HUES64 (cell line): ENCODE measurements around the gene BEND6.

ENCODE experiments used
- H3K27ac ChIP-seq: 2 replicates; pipeline ENCODE4 v1.7.0; 2013; ENCODE audit warnings: low read depth, low read length, inconsistent platforms
- H3K27me3 ChIP-seq: 2 replicates; pipeline ENCODE4 v1.6.1; 2013; ENCODE audit warnings: mild to moderate bottlenecking, low read length; ENCODE audit not compliant: insufficient read depth
- H3K36me3 ChIP-seq: 2 replicates; pipeline ENCODE4 v1.6.1; 2013; ENCODE audit warnings: mild to moderate bottlenecking, low read length; ENCODE audit not compliant: insufficient read depth
- H3K4me1 ChIP-seq: 2 replicates; pipeline ENCODE4 v1.6.1; 2013; ENCODE audit warnings: mild to moderate bottlenecking, low read length, moderate library complexity; ENCODE audit not compliant: insufficient read depth
- H3K4me3 ChIP-seq: 2 replicates; pipeline ENCODE4 v1.5.1; 2013; ENCODE audit warnings: mild to moderate bottlenecking, low read length, moderate library complexity
- H3K9ac ChIP-seq: 2 replicates; pipeline ENCODE4 v1.6.1; 2013; ENCODE audit warnings: mild to moderate bottlenecking, low read depth, low read length
- H3K9me3 ChIP-seq: 2 replicates; pipeline ENCODE4 v1.6.1; 2013; ENCODE audit warnings: low read depth, low read length; ENCODE audit not compliant: insufficient read depth
- WGBS: fragments of 150-250, 120-280 bp; methylation state at CpG from one replicate; pipeline ENCODE4 v1.1.7; 2013; ENCODE audit warnings: missing lambda C conversion rate; 5-methylcytosine and 5-hydroxymethylcytosine counted together

BEND6 gene

DNA sequence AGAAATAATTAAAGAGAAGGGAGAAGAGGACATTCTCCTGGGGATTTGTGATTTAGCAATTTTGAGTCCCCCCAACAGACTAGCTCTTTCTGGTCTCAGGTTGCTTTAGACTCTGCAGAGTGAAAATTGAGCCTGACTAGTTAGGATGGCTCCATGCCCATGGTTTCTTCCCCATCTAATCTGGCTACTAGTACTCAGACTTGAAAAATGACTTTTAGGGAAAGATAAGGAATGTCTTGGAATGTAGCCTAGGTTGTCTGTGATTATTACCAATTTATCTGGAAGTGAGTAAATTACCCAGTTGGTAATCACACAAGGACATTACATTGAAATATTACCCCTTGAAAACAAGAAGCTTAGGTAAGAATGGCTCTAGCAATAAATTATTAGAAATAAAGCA, 4.2 kb downstream of the BEND6 start:
- Histone ChIP-seq H3K36me3 (no peaks in the 10 kb centered on the region), H3K9me3 (no peaks in the 10 kb centered on the region), H3K27ac (no peak overlapping the region), H3K4me1 (peaks cover 16% of the 10 kb centered on the region), H3K9ac (no peak overlapping the region), H3K4me3 (no peak overlapping the region), H3K27me3 (peaks cover 13% of the 10 kb centered on the region)

DNA sequence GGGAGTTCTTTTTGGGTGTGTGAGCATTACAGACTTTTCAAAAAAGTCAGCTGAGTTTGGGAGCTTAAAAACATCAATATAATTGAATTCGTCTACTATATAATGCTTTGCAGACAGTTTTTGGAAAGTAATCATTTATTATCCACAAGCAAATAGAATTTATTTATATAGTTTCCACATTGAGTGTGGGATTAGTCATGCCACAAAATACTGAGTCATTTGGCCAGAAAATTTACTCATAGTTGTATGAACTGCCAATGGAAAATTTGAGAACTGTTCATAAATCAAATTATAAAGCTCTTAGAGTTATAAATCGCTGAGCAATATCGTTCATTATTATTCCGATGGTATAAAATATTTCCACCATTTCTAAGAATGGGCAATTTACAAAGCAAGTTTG, 5.0 kb downstream of the BEND6 start:
- H3K27ac ChIP-seq = no peak overlapping the region
- 100% methylated on average over 3 of the region's 4 CpGs for WGBS
- peaks cover 16% of the 10 kb centered on the region for H3K4me1 ChIP-seq
- H3K36me3 ChIP-seq = no peaks in the 10 kb centered on the region
- peaks cover 9% of the 10 kb centered on the region; the same call in 1 of the 2 replicates for H3K27me3 ChIP-seq
- no peak overlapping the region for H3K9ac ChIP-seq
- no peaks in the 10 kb centered on the region for H3K9me3 ChIP-seq
- no peak overlapping the region for H3K4me3 ChIP-seq

DNA sequence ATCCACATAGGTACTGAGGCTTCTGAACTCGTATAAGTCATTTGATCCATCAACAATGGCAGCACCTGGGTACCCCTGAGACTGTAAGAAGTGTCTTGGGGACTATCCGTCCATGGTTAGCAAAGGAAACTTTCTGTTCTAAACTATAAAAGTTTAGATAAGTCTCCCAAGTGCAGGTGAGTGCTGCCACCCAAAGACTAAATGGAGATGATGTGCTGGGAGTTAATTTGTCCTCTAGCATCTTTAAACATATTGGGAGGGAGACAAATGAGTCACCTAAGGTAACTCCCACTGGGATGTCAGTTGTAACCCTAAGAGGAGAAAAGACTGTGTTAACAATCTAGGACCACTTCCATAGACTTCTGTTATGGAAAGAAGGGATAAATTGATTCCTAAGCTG, 6.2 kb downstream of the BEND6 start:
- Histone ChIP-seq H3K9me3 (no peaks in the 10 kb centered on the region), H3K36me3 (no peaks in the 10 kb centered on the region), H3K27ac (no peak overlapping the region), H3K4me1 (peaks cover 14% of the 10 kb centered on the region), H3K27me3 (peaks cover 7% of the 10 kb centered on the region; the same call in 1 of the 2 replicates), H3K9ac (no peak overlapping the region), H3K4me3 (no peak overlapping the region)
- WGBS = 91% methylated on average over 2 of the region's 2 CpGs

DNA sequence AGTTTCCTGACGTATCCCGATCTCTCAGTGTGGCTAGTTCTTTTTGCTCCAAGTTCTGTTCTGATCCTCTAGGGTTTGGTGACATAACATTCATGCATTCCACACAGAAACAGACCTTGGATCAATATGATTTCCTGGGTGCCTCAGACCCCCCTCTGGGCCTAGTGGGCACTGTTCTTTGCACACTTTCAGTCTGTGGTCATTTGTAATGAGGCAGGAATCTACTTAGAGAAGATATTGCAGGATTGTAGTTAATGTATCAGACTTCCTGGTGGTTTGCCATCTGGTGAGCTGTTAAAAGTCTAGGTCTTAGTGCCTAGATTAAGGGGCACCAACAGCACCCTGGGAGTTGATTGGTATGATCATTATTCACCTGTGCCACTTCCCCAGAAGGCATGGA, 7.5 kb downstream of the BEND6 start:
- no peaks in the 10 kb centered on the region for H3K36me3 ChIP-seq
- no peaks in the 10 kb centered on the region for H3K27me3 ChIP-seq
- peaks cover 10% of the 10 kb centered on the region; the same call in 1 of the 2 replicates for H3K4me1 ChIP-seq
- 84% methylated on average over 2 of the region's 2 CpGs for WGBS
- H3K27ac ChIP-seq = no peak overlapping the region
- H3K9ac ChIP-seq = no peak overlapping the region
- no peaks in the 10 kb centered on the region for H3K9me3 ChIP-seq
- H3K4me3 ChIP-seq = no peak overlapping the region

DNA sequence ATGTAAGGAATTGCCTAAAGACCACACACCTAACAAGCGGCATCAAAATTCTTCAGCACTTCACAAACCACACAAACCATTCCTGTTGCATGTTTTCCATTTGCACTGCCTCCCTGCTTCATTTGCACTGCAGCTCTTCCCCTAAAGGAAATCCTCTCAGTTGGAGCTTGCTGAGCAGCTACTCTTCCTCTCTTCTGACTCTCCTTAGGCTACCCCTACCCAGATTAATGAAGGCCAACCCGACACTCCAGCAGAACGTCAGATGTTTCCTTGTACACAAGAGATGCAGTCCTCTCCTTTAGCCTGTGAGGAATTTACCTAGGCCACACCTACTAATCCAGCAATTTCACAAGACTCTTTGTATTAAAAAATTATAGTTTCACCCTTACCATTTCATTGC, 8.1 kb downstream of the BEND6 start:
- Histone ChIP-seq H3K27ac (no peak overlapping the region), H3K4me3 (no peak overlapping the region), H3K36me3 (no peaks in the 10 kb centered on the region), H3K9me3 (no peaks in the 10 kb centered on the region), H3K27me3 (no peaks in the 10 kb centered on the region), H3K4me1 (peaks cover 10% of the 10 kb centered on the region; the same call in 1 of the 2 replicates), H3K9ac (no peak overlapping the region)
- WGBS = 77% methylated on average over 3 of the region's 3 CpGs

DNA sequence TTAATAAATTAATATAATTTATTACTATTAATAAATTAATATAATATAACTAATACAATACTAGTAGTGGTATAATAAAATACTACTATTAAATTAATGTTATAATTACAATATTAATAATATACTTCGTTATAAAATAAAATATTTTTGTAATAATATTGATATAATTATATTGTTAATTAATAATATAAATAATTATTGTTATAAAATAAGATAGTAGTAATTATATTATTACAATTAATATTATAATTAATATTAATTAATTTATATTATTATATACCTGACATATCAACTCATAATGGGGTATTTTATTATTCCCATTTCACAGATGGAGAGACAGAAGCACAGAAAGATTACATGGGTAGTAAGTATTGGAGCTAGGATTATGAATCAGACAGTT, 8.9 kb downstream of the BEND6 start:
- Histone ChIP-seq H3K9ac (no peak overlapping the region), H3K9me3 (no peaks in the 10 kb centered on the region), H3K27ac (no peak overlapping the region), H3K36me3 (no peaks in the 10 kb centered on the region), H3K4me1 (peaks cover 10% of the 10 kb centered on the region; the same call in 1 of the 2 replicates), H3K4me3 (no peak overlapping the region), H3K27me3 (no peaks in the 10 kb centered on the region)
- WGBS = no CpG with 5 or more reads among the region's 1 CpG

DNA sequence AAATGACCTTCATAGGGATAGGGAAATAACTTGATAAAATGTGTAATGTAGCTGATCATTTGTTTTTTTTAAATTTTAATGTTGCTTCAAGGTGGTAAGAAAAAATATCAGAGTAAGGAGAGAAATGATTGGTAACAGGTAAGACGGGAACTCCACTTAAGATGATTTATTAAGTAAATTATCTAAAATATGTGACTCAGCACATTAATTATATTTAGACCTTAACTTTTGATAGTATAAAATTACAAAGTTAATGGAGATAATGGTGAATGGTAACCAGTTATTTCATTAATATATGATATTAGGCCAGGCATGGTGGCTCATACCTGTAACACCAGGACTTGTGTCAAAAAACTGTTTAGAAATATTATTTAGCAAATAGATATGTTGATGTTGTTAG, 10.2 kb downstream of the BEND6 start:
- Histone ChIP-seq H3K9ac (no peak overlapping the region), H3K4me1 (peaks cover 10% of the 10 kb centered on the region; the same call in 1 of the 2 replicates), H3K27ac (no peak overlapping the region), H3K4me3 (no peak overlapping the region), H3K36me3 (no peaks in the 10 kb centered on the region), H3K27me3 (no peaks in the 10 kb centered on the region), H3K9me3 (no peaks in the 10 kb centered on the region)
- no CpG with 5 or more reads among the region's 1 CpG for WGBS

DNA sequence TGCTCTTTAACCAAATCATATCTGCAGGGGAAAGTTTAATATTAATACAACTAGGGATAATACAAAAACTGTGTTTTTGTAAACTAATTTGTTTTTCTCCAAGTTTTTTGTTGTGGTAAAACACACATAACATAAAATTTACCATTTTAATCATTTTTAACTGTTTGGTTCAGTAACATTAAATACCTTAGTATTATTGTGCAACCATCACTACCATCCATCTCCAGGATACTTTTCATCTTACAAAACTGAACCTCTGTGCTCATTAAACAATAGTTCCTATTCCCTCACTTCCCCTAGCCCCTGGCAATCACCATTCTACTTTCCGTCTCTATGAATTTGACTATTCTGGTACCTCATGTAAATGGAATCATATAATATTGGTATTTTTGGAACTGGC, 15.9 kb downstream of the BEND6 start:
- WGBS = no CpG with 5 or more reads among the region's 1 CpG
- H3K27me3 ChIP-seq = no peaks in the 10 kb centered on the region
- no peaks in the 10 kb centered on the region for H3K9me3 ChIP-seq
- H3K9ac ChIP-seq = no peak overlapping the region
- no peak overlapping the region for H3K27ac ChIP-seq
- no peaks in the 10 kb centered on the region for H3K36me3 ChIP-seq
- no peaks in the 10 kb centered on the region for H3K4me1 ChIP-seq
- no peak overlapping the region for H3K4me3 ChIP-seq

DNA sequence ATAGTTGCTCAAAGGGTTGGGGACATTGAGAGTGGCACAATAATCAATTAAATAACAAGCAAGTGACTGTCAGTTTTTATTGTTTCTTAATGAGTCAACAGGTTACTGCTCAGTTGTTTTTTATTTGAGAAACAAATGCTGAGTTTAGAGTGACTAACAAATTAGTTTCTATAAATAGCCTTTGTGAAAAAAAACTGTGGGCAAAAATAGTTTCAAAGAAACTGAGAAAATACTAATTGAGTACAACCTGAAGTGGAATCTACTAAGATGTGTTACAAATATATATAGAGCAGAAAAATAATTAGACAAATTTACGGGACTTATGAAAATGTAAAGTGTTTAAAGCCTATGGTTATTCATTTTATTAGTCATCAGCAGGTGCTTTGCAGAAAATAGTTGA, 22.3 kb downstream of the BEND6 start:
- Histone ChIP-seq H3K9ac (no peak overlapping the region), H3K4me3 (no peak overlapping the region), H3K27ac (no peak overlapping the region), H3K4me1 (no peaks in the 10 kb centered on the region), H3K36me3 (no peaks in the 10 kb centered on the region), H3K27me3 (no peaks in the 10 kb centered on the region), H3K9me3 (peaks cover 6% of the 10 kb centered on the region; the same call in 1 of the 2 replicates)
- 100% methylated on average over 1 of the region's 1 CpG for WGBS

DNA sequence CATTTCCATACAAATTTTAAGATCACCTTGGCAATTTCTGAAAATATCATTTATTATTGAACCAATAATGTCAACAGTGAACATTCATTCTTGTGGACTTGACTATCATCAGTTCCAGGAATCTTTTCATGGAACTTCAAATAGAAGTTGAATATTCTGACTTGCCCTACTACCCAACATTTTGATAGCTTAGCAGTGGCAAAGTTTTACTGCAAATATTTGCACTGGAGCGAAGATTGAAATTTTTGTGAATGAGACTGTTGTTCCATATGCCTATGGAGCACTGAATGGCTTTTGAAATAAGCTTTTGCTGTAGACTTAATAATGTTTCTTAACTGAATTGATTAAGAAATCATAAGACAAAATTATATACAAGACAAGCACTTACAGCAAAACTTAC, 23.6 kb downstream of the BEND6 start:
- no peak overlapping the region for H3K4me3 ChIP-seq
- no peak overlapping the region for H3K9ac ChIP-seq
- 95% methylated on average over 1 of the region's 1 CpG for WGBS
- H3K9me3 ChIP-seq = peaks cover 6% of the 10 kb centered on the region; the same call in 1 of the 2 replicates
- H3K36me3 ChIP-seq = no peaks in the 10 kb centered on the region
- H3K4me1 ChIP-seq = no peaks in the 10 kb centered on the region
- no peak overlapping the region for H3K27ac ChIP-seq
- no peaks in the 10 kb centered on the region for H3K27me3 ChIP-seq

DNA sequence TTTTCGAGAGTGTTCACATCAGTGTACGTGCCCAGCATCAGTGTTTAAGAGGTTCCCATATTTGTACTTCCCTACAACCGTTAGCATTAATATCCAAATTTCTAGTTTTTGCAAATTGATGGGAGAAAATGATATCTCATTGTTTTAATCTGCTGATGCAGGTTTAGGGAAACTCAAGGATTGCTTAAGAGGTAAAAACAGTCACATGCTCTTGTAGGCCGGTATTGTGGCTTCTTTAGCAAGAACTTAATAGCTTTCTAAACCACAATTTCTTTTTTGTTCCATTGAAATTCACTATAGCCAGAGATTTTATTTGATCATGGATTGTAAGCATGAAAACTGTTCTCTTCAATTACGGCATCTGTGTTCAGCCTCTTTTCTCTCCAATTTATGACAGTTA, 29.5 kb downstream of the BEND6 start:
- H3K4me1 ChIP-seq = no peaks in the 10 kb centered on the region
- no peaks in the 10 kb centered on the region for H3K9me3 ChIP-seq
- H3K27ac ChIP-seq = no peak overlapping the region
- no peak overlapping the region for H3K4me3 ChIP-seq
- H3K9ac ChIP-seq = no peak overlapping the region
- no peaks in the 10 kb centered on the region for H3K27me3 ChIP-seq
- 47% methylated on average over 2 of the region's 5 CpGs for WGBS
- H3K36me3 ChIP-seq = no peaks in the 10 kb centered on the region

DNA sequence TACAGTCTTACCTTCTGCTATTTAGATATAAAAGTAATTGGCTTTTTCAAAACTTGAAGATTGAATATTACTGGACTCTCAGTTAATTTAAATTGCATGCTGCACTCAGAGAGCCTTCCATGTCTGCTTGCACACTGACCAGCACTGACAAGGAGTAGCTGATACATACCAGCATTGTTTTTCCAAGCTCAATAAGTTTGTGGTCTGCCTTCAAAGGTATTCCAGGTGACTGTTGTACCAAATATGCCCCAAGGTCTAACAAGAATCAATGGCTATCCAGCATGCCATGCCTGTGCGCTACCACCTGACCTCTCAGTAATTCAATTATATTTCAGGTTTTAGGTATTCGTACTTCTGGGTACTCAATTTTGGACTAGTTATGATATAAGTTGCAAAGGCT, 30.0 kb downstream of the BEND6 start:
- H3K4me1 ChIP-seq = no peaks in the 10 kb centered on the region
- H3K36me3 ChIP-seq = no peaks in the 10 kb centered on the region
- no peak overlapping the region for H3K27ac ChIP-seq
- H3K9ac ChIP-seq = no peak overlapping the region
- H3K9me3 ChIP-seq = no peaks in the 10 kb centered on the region
- H3K27me3 ChIP-seq = no peaks in the 10 kb centered on the region
- H3K4me3 ChIP-seq = no peak overlapping the region
- WGBS = 100% methylated on average over 1 of the region's 2 CpGs
